GM19328 (cell line): ENCODE results near the gene USP22.

Source experiments
- ATAC-seq: cut with Tn5 transposase; IDR thresholded peaks from one replicate; pipeline ENCODE4 v1.9.1; 2021; ENCODE audit warnings: mild to moderate bottlenecking, moderate library complexity; ENCODE audit not compliant: unreplicated experiment

Gene USP22

GRCh38 chr17:20965492-20965891 lies 77.3 kb downstream of the USP22 start:
- ATAC-seq: no peak

- ATAC-seq: no peak
Measured at GRCh38 chr17:20961586-20961985, 81.2 kb downstream of the USP22 start.

- no peak for ATAC-seq
Measured at GRCh38 chr17:20960871-20961270, 81.9 kb downstream of the USP22 start.

GRCh38 chr17:20955427-20956323 lies 87.1 kb downstream of the USP22 start:
- ATAC-seq: no peak

GRCh38 chr17:20954794-20955193 lies 88.0 kb downstream of the USP22 start:
- ATAC-seq: no peak

- no peak for ATAC-seq
Measured at GRCh38 chr17:20952183-20952582, 90.6 kb downstream of the USP22 start.
